HL-60/S4 treated with retinoic acid at 250 ng/mL for 4 days and 3 days (cell line): ENCODE data around the gene XDH.

Experiments used
- in situ Hi-C: fragments of 300-500 bp; cut with MboI; formaldehyde crosslinking; loops from 2 replicates; pipeline ENCODE4 v1.7.0; 2022; ENCODE audit warnings: low sequenced_read_pairs

XDH gene

GRCh38 chr2:31404302-31404701 is 10.2 kb downstream of the XDH start:
- in situ Hi-C loops: no loop called here

- in situ Hi-C loops: no loop called here
Measured at GRCh38 chr2:31402388-31402787, 12.2 kb downstream of the XDH start.

GRCh38 chr2:31401580-31401979 is 13.0 kb downstream of the XDH start:
- in situ Hi-C loops: no loop called here

GRCh38 chr2:31398881-31399280 is 15.7 kb downstream of the XDH start:
- in situ Hi-C loops: no loop called here

GRCh38 chr2:31397094-31397493 is 17.4 kb downstream of the XDH start:
- in situ Hi-C loops: no loop called here

GRCh38 chr2:31390324-31390723 is 24.2 kb downstream of the XDH start:
- in situ Hi-C loops: no loop called here

- in situ Hi-C loops: no loop called here
Measured at GRCh38 chr2:31388736-31389135, 25.8 kb downstream of the XDH start.

GRCh38 chr2:31387850-31388249 is 26.7 kb downstream of the XDH start:
- in situ Hi-C loops: no loop called here

- in situ Hi-C loops: no loop called here
Measured at GRCh38 chr2:31386648-31387047, 27.9 kb downstream of the XDH start.

- in situ Hi-C loops: no loop called here
Measured at GRCh38 chr2:31386172-31386571, 28.4 kb downstream of the XDH start.

GRCh38 chr2:31384771-31385276 is 29.7 kb downstream of the XDH start:
- in situ Hi-C loops: no loop called here

- in situ Hi-C loops: no loop called here
Measured at GRCh38 chr2:31384351-31384750, 30.2 kb downstream of the XDH start.

GRCh38 chr2:31383471-31384153 is 30.9 kb downstream of the XDH start:
- in situ Hi-C loops: no loop called here

- in situ Hi-C loops: no loop called here
Measured at GRCh38 chr2:31382452-31383120, 32.0 kb downstream of the XDH start.

GRCh38 chr2:31381601-31382000 is 32.9 kb downstream of the XDH start:
- in situ Hi-C loops: no loop called here

GRCh38 chr2:31380243-31380642 is 34.3 kb downstream of the XDH start:
- in situ Hi-C loops: no loop called here

- in situ Hi-C loops: no loop called here
Measured at GRCh38 chr2:31379747-31380146, 34.8 kb downstream of the XDH start.

- in situ Hi-C loops: no loop called here
Measured at GRCh38 chr2:31378791-31379501, 35.6 kb downstream of the XDH start.

GRCh38 chr2:31378389-31378788 is 36.2 kb downstream of the XDH start:
- in situ Hi-C loops: no loop called here

- in situ Hi-C loops: no loop called here
Measured at GRCh38 chr2:31373127-31373526, 41.4 kb downstream of the XDH start.

GRCh38 chr2:31372097-31372496 is 42.4 kb downstream of the XDH start:
- in situ Hi-C loops: no loop called here

- in situ Hi-C loops: no loop called here
Measured at GRCh38 chr2:31371691-31372090, 42.9 kb downstream of the XDH start.
